GM12872 (cell line): ENCODE measurements around the gene NRAP.

Experiments used
- TF ChIP-seq, protein P1 (sequence below): IDR thresholded peaks from 3 replicates; pipeline ENCODE4 v1.5.1; 2011; ENCODE audit warnings: low read depth, mild to moderate bottlenecking, low read length, moderate library complexity; ENCODE audit not compliant: insufficient read depth

The NRAP gene

GRCh38 chr10:113647812-113648211 is 16.0 kb downstream of the NRAP start:
- TF ChIP-seq, protein P1, sequence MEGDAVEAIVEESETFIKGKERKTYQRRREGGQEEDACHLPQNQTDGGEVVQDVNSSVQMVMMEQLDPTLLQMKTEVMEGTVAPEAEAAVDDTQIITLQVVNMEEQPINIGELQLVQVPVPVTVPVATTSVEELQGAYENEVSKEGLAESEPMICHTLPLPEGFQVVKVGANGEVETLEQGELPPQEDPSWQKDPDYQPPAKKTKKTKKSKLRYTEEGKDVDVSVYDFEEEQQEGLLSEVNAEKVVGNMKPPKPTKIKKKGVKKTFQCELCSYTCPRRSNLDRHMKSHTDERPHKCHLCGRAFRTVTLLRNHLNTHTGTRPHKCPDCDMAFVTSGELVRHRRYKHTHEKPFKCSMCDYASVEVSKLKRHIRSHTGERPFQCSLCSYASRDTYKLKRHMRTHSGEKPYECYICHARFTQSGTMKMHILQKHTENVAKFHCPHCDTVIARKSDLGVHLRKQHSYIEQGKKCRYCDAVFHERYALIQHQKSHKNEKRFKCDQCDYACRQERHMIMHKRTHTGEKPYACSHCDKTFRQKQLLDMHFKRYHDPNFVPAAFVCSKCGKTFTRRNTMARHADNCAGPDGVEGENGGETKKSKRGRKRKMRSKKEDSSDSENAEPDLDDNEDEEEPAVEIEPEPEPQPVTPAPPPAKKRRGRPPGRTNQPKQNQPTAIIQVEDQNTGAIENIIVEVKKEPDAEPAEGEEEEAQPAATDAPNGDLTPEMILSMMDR: no peak

DNA sequence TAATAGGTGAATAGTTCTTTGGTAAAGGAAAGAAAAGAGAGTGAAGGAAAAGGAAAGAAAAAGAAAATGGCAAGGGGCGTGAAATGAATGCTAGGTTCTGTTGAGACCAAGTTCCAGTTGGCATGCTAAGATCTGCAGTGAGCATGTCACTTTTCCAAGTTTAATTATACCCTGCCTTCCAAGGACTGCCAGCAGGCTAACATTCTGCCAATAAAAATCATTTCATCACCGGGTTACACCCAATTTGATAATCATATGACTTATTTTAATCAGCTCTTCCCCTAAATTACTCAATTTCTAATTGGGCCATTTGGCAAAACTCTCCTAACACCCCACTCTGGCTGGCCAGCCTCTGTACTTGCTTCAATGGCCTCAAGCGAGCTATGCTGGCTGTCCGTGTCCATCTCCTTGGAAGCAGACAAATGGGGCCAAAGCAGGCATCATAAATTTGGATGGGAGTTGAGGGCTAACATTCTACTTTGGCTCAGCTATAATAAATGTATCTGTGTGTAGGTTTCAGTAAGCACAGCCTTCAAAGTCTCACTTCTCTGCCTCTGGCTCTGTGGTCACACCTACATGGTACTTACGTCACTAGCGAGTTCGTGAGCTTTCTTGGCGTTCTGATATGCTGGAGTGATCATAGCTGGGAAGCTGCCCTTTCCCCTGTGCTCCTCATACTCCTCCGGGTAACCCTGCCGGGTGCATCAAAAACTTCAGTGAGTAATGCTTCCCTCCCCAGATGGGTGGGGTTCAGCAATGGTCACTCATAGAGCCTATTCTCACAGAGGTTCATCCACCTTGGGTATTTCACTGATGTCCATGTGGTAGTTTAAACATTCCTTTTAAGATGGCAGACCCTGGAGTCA is 17.3 kb downstream of the NRAP start:
- TF ChIP-seq, protein P1: no peak

GRCh38 chr10:113644185-113645120 is 19.4 kb downstream of the NRAP start:
- TF ChIP-seq, protein P1: no peak

DNA sequence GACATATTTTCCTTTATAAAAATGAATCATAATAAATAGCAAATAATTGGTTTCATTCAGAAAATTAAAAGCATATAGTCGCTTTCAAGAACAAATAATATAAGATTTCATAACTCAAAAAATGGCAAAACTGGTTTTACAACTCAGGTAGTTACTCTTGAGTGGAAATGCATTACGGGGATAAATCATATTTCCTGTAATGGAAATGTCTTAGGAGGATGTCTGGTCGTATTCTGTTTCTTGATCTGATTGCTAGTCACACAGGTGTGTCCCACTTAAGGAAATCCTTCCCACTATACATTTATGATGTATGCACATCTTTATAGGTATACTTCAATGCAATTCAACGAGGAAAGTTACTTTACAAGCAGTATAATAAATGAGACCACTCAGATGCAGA is 20.7 kb downstream of the NRAP start:
- TF ChIP-seq, protein P1: no peak

DNA sequence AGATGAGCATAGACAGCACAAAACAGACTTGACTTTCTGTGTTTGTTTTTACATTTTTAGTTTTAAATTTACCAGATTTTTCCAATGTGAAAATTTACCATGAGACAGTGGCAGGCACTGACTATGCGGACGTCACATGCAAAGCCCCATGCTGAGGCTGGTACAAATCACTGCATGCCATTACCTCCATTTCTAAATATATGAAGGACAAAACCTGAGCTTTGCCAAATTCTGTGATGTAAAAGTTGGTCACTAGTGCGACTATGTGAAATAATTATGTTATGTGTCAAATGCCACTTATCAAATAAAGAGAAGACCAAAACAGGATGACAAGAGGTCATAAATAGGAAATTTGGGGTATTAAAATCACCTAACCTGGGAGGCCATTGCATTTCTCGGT is 22.1 kb downstream of the NRAP start:
- TF ChIP-seq, protein P1: no peak

DNA sequence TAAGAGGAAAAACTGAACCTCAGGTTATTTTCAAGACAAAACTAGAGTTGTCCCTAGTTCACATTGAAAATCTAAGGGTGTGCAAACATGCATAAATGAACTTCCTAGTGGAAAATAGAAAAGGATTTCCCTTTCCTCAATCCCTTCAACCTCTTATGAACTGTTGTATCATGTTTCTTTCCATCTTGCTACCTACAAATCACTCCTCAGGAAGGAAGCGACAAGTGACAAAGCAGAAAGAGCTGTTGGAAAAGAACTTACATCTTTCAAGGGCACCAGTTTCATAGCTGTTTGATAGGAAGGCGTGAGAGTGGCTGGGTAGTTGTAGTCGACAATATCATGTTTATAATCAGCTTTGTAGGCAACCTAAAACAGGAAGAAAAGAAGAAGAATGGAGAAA is 23.9 kb downstream of the NRAP start:
- TF ChIP-seq, protein P1: no peak

- TF ChIP-seq, protein P1: no peak
Observed at GRCh38 chr10:113631684-113632367, 32.0 kb downstream of the NRAP start.
